ENCODE measurements around the gene ARHGAP26.

GRCh38 chr5:143050183-143050582 lies 280.0 kb downstream of the ARHGAP26 start:
- TF ChIP-seq SUZ12 (IDR thresholded peaks at IDR 0.05; ENCODE audit: extremely low read depth, insufficient read depth, insufficient read length) (no peak), YY1 (IDR thresholded peaks at IDR 0.05; ENCODE audit: insufficient read depth, insufficient read length) (no peak)

Data from NT2/D1 (cell line).